Neural progenitor cell (in vitro differentiated cells): ENCODE results near the gene CATSPERZ. TPM values are rescaled to one million over a fixed set of nuclear protein-coding genes. Genes with fewer than 3 reads are reported as not detected.

ENCODE experiments used
- DNase-seq: peaks from one replicate; pipeline ENCODE4 v3.0.0-alpha.2; 2016; ENCODE audit warnings: low spot score
- H2AFZ ChIP-seq: fragments of 200-600 bp; sonication (generic); replicated peaks from 2 replicates; pipeline ENCODE4 v1.6.1; 2016; ENCODE audit warnings: antibody characterized with exemption
- H3F3A ChIP-seq: fragments of 200-600 bp; sonication (generic); 2 replicates; pipeline ENCODE4 v1.6.1; 2016; ENCODE audit warnings: antibody characterized with exemption, low read depth
- H3K27ac ChIP-seq: fragments of 200-600 bp; sonication (generic); 2 replicates; pipeline ENCODE4 v1.5.1; 2016; ENCODE audit warnings: mild to moderate bottlenecking
- H3K27me3 ChIP-seq: fragments of 200-600 bp; sonication (generic); 2 replicates; pipeline ENCODE4 v1.6.1; 2016; ENCODE audit warnings: mild to moderate bottlenecking, moderate library complexity
- H3K36me3 ChIP-seq: fragments of 200-600 bp; sonication (generic); 2 replicates; pipeline ENCODE4 v1.5.1; 2016
- H3K4me1 ChIP-seq: fragments of 200-600 bp; sonication (generic); 2 replicates; pipeline ENCODE4 v1.6.1; 2016; ENCODE audit warnings: mixed run types
- H3K4me2 ChIP-seq: fragments of 200-600 bp; sonication (generic); 2 replicates; pipeline ENCODE4 v1.6.1; 2016
- H3K4me3 ChIP-seq: fragments of 200-600 bp; sonication (generic); 2 replicates; pipeline ENCODE4 v1.5.1; 2016
- H3K79me2 ChIP-seq: fragments of 200-600 bp; sonication (generic); 2 replicates; pipeline ENCODE4 v1.6.1; 2016; ENCODE audit warnings: low read depth
- H3K9ac ChIP-seq: fragments of 200-600 bp; sonication (generic); 2 replicates; pipeline ENCODE4 v1.6.1; 2016
- H3K9me3 ChIP-seq: fragments of 200-600 bp; sonication (generic); 2 replicates; pipeline ENCODE4 v1.5.1; 2016; ENCODE audit warnings: low read depth
- H4K20me1 ChIP-seq: fragments of 200-600 bp; sonication (generic); 2 replicates; pipeline ENCODE4 v1.6.1; 2016; ENCODE audit warnings: low read depth
- H3K27ac Mint-ChIP-seq: 3 replicates; pipeline ENCODE4 v1.8.0; 2021; ENCODE audit warnings: mixed read lengths
- H3K27me3 Mint-ChIP-seq: 2 replicates; pipeline ENCODE4 v1.8.0; 2022; ENCODE audit warnings: low read depth, mild to moderate bottlenecking, inconsistent platforms, moderate library complexity, mixed read lengths; ENCODE audit not compliant: insufficient read depth
- H3K36me3 Mint-ChIP-seq: 3 replicates; pipeline ENCODE4 v1.8.0; 2021; ENCODE audit warnings: mixed read lengths
- H3K4me1 Mint-ChIP-seq: 3 replicates; pipeline ENCODE4 v1.8.0; 2021; ENCODE audit warnings: mixed read lengths
- H3K4me3 Mint-ChIP-seq: 3 replicates; pipeline ENCODE4 v1.8.0; 2021; ENCODE audit warnings: mild to moderate bottlenecking, moderate library complexity, mixed read lengths
- H3K9me3 Mint-ChIP-seq: 3 replicates; pipeline ENCODE4 v1.8.0; 2020; ENCODE audit warnings: mixed read lengths
- CTCF ChIP-seq: fragments of 200-600 bp; sonication (generic); IDR thresholded peaks from 2 replicates; pipeline ENCODE4 v1.5.1; 2017; ENCODE audit warnings: antibody characterized with exemption, mild to moderate bottlenecking
- EZH2 ChIP-seq: fragments of 200-600 bp; sonication (generic); IDR thresholded peaks from 2 replicates; pipeline ENCODE4 v1.6.1; 2017; ENCODE audit warnings: antibody characterized with exemption, mild to moderate bottlenecking, moderate library complexity
- EZH2phosphoT487 ChIP-seq: fragments of 200-600 bp; sonication (generic); IDR thresholded peaks from 2 replicates; pipeline ENCODE4 v1.6.1; 2017; ENCODE audit warnings: antibody characterized with exemption
- total RNA-seq: library from RNA; depleted of rRNA; stranded (reverse); fragments of >200 nt; gene quantifications from 2 replicates; pipeline ENCODE4 v1.2.3, GENCODE V29; 2015; ENCODE audit warnings: low replicate concordance

The CATSPERZ gene
- total RNA-seq, 1 donor from 2014 or later = not detected

- Mint-ChIP-seq H3K36me3 (peaks cover under 1% of the 10 kb centered on the region), H3K9me3 (peaks cover under 1% of the 10 kb centered on the region), H3K27ac (no peak overlapping the region), H3K4me1 (peaks cover 16% of the 10 kb centered on the region), H3K27me3 (peaks cover 78% of the 10 kb centered on the region), H3K4me3 (peak overlapping the region; percentile 17)
- H4K20me1 ChIP-seq = peaks cover 47% of the 10 kb centered on the region
- H3K4me2 ChIP-seq = no peak overlapping the region
- no peak overlapping the region for H3K9ac ChIP-seq
- peaks cover 19% of the 10 kb centered on the region for H3K4me1 ChIP-seq
- H3K79me2 ChIP-seq = no peaks in the 10 kb centered on the region
- no peak overlapping the region for H3K4me3 ChIP-seq
- no peaks in the 10 kb centered on the region for H3K9me3 ChIP-seq
- TF ChIP-seq CTCF (no peak), EZH2phosphoT487 (no peak), EZH2 (no peak)
- H3K27me3 ChIP-seq = peaks cover 100% of the 10 kb centered on the region
- no peaks in the 10 kb centered on the region for H3K36me3 ChIP-seq
- DNase-seq = no peak
- H3K27ac ChIP-seq = no peak overlapping the region
- H2AFZ ChIP-seq = no peak overlapping the region
- H3F3A ChIP-seq = peaks cover 17% of the 10 kb centered on the region
Measured at GRCh38 chr11:64295760-64296159, 4.4 kb upstream of the CATSPERZ start.

- H3K27me3 Mint-ChIP-seq = peaks cover 79% of the 10 kb centered on the region
- H3K4me1 ChIP-seq = peaks cover 17% of the 10 kb centered on the region
- no peaks in the 10 kb centered on the region for H3K9me3 ChIP-seq
- H3K4me3 Mint-ChIP-seq = no peak overlapping the region
- peaks cover 22% of the 10 kb centered on the region for H3F3A ChIP-seq
- H2AFZ ChIP-seq = no peak overlapping the region
- no peak overlapping the region for H3K9ac ChIP-seq
- no peaks in the 10 kb centered on the region for H3K9me3 Mint-ChIP-seq
- H3K4me2 ChIP-seq = no peak overlapping the region
- no peak overlapping the region for H3K27ac ChIP-seq
- DNase-seq = no peak
- H3K27ac Mint-ChIP-seq = no peak overlapping the region
- H3K27me3 ChIP-seq = peaks cover 100% of the 10 kb centered on the region
- H3K4me3 ChIP-seq = no peak overlapping the region
- H4K20me1 ChIP-seq = peaks cover 42% of the 10 kb centered on the region
- H3K79me2 ChIP-seq = no peaks in the 10 kb centered on the region
- no peaks in the 10 kb centered on the region for H3K36me3 ChIP-seq
- TF ChIP-seq EZH2 = no peak
- TF ChIP-seq CTCF = no peak
- no peak for TF ChIP-seq EZH2phosphoT487
- H3K4me1 Mint-ChIP-seq = peaks cover 16% of the 10 kb centered on the region
- no peaks in the 10 kb centered on the region for H3K36me3 Mint-ChIP-seq
Measured at GRCh38 chr11:64296236-64296635, 3.9 kb upstream of the CATSPERZ start.

- DNase-seq = no peak
- Histone ChIP-seq H3F3A (peaks cover 22% of the 10 kb centered on the region), H3K4me2 (no peak overlapping the region), H3K79me2 (no peaks in the 10 kb centered on the region), H3K9me3 (no peaks in the 10 kb centered on the region), H2AFZ (no peak overlapping the region), H3K27me3 (peaks cover 100% of the 10 kb centered on the region), H3K27ac (no peak overlapping the region), H3K9ac (no peak overlapping the region), H4K20me1 (peaks cover 41% of the 10 kb centered on the region), H3K4me1 (peaks cover 15% of the 10 kb centered on the region), H3K36me3 (no peaks in the 10 kb centered on the region), H3K4me3 (no peak overlapping the region)
- no peak for TF ChIP-seq CTCF
- TF ChIP-seq EZH2 = no peak
- TF ChIP-seq EZH2phosphoT487 = no peak
- no peak overlapping the region for H3K4me3 Mint-ChIP-seq
- H3K27ac Mint-ChIP-seq = no peak overlapping the region
- no peaks in the 10 kb centered on the region for H3K9me3 Mint-ChIP-seq
- peaks cover 19% of the 10 kb centered on the region for H3K4me1 Mint-ChIP-seq
- no peaks in the 10 kb centered on the region for H3K36me3 Mint-ChIP-seq
- peaks cover 87% of the 10 kb centered on the region for H3K27me3 Mint-ChIP-seq
Measured at GRCh38 chr11:64296830-64297698, 3.1 kb upstream of the CATSPERZ start.
